ENCODE data around the gene ISG20L2. TPM values are rescaled to one million over a fixed set of nuclear protein-coding genes. Genes with fewer than 3 reads are reported as not detected.
A peak's percentile ranks its signal among the peaks of the same experiment; 100 is the strongest.

ISG20L2 gene
- total RNA-seq, 1 donor from 2014 or later: 12.8 TPM

DNA sequence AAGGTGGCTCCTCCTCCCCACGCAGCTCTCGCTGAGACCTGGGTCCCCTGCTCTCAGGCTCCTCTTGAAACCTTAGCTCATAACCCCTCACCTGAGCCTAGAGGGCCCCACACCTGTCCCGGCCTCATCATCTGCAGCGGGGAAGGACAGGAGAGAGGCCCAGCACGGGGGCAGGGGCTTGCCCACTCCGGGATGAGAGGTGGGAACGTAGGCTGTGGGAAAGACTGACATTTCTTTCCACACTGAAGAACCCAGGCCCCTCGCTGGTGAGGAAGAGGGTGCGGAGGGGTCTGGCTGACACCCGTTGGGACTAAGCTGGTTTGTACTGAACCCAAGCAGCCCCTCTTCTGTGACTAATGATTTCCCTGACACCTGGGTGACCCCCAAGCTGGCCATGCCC is 37.4 kb downstream of the ISG20L2 start:
- DNase-seq (ENCODE audit: low read depth): no peak

- DNase-seq (ENCODE audit: low read depth): no peak
Observed at GRCh38 chr1:156690675-156691036, 37.9 kb downstream of the ISG20L2 start.

DNA sequence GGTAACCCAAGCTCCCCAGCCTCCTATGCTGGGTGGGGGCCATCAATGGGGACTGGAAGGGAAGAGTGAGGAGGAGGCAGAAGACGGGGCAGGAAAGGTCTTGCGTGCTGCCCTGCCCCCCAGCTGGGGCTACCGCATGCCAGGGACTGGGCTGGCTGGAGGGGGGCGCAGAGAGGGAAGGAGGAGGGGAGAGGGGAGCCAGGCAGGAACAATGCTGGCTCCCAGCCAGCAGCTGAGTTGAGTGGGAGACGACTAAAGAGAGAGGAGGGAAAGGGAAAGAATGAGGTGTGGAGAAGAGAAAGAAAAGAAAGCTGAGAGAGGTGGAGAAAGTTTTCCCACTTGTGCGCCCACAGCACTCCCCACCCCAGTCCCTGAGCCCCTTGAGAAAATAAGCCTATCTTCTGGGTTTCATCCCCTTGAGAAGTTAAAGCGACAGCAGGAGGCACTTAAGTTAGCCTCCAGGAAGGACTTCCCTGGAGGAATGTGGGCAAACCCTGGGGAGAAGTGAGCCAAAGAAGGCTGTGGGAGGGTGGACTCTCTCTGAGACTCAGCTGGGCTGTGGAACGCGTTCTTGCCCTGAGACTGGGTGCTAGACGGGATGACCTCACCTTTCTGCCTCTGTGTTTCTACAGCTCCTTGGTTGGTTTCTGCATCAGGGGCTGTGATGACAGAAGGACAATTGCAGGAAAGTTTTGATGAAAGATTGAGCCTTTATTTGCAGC is 38.5 kb downstream of the ISG20L2 start:
- peak; percentile 29 for DNase-seq (ENCODE audit: low read depth)

DNA sequence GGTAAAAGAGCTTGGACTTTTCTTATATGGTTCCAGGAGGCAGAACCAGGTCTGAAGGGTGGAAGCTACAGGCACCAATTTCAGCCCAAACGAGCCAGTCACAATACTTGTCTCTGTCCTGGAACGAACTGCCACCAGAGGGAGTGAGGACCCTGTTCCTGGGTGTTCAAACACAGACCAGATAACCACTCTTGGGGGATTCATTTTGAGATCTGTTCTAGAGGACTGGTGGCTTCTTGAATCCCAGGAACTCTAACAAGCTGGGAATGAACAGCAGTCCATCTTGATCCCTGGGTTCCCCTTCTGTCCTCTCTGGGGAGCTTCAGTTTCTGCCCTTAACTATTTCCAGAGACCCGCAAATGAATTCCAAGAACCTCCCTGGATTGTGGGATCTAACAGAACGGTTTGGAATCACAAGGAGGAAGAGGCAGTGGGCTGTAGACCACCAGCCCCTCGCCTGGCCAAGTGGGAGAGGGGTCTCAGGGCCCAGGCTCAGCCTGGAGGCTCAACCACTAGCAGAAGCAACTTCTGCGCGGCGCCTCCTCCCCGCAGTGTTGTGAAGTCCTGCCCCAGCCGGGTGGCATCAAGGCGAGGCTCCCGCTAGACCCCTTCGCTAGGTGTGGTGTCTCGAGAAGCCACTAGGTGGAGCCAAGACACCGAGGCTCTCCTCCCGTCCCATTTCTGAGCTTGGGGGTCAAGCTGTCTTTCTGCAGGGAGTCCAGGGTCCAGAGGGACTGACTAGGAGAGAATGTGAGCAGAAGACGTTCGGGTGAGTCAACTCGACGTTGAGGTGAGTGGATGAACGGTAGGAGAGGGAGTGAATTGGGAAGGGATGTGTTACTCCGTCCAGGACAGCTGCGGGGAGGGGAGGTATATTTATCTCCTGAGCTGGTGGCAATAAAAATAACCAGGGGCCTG is 39.3 kb downstream of the ISG20L2 start:
- DNase-seq (ENCODE audit: low read depth): peak; percentile 91

GRCh38 chr1:156684227-156684782 is 44.3 kb downstream of the ISG20L2 start:
- no peak for DNase-seq (ENCODE audit: low read depth)

DNA sequence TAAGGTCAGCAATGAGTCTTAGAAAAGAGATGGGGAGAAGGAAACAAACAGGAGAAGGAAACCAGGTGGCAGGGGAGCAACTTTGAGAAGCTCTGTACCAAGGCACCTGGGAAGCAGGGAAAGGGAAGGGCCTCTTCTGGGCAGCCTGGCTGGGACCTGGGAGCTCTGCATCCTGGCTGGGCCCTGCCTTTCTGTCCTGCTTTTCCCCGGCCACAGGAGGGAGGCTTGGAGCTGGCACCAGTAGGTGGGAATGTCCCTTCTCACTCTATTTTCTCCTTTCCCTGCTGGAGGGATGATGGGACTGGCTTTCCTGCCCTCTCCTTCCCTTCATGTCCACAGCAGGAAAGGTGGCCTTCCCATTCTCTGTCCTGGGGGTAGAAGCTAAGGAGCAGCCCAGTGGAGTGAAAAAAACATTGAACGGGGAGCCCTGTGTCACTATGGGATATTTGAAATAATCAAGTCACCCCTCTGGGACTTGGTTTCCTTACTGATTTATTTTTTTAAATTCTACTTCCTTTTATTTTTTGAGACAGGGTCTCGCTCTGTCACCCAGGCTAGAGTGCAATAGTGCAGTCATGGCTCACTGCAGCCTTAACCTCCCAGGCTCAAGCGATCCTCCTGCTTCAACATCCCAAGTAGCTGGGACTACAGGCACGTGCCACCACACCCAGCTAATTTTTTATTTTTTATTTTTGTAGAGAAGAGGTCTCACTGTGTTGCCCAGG is 46.2 kb downstream of the ISG20L2 start:
- DNase-seq (ENCODE audit: low read depth): peak; percentile 26

GRCh38 chr1:156681196-156681960 is 47.2 kb downstream of the ISG20L2 start:
- no peak for DNase-seq (ENCODE audit: low read depth)

GRCh38 chr1:156680056-156680455 is 48.5 kb downstream of the ISG20L2 start:
- DNase-seq (ENCODE audit: low read depth): no peak

DNA sequence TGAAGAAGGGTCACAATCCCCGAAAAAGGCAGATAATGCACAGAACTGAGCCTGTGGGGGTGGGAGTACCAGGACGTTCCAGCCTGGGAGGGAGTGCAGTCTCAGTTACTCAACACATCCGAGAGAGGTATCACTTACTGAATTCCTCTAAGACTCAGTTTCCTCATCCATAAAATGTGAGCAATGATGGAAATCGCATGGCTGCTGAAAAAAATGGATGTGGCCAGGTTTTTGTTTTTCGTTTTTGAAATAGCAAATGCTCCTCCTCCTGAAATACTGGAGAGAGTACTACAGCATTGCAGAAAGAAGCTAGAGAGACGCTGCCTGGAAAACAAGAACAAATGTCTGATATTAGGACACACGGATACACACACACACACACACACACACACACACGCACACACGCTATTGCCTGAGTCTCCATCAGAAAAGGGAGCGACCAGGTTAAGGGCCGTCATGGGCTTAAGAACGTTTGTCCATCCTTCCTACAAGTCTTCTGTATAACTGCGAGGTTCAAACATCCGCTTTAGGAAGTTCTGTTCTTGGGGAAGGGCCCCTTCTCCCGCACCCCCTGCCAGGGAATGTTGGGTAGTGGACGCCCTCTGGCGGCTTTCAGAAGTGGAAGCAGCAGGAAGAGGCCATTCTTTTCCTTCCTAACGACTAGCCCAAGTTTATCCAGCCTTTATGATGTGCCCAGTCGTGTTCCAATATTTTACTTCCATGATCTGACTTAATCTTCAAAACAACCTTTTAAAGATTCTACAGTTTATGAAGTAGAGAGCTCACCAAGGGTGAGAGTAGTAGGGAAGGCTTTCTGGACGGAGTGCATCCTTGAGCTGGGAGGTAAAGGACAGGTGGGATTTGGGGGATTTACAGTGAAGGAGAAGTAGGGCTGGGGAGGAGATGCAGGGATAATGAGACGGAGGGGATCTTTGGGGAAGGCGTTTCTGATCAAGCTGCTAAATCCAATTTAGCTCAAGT is 50.7 kb downstream of the ISG20L2 start:
- DNase-seq (ENCODE audit: low read depth): peak; percentile 91

DNA sequence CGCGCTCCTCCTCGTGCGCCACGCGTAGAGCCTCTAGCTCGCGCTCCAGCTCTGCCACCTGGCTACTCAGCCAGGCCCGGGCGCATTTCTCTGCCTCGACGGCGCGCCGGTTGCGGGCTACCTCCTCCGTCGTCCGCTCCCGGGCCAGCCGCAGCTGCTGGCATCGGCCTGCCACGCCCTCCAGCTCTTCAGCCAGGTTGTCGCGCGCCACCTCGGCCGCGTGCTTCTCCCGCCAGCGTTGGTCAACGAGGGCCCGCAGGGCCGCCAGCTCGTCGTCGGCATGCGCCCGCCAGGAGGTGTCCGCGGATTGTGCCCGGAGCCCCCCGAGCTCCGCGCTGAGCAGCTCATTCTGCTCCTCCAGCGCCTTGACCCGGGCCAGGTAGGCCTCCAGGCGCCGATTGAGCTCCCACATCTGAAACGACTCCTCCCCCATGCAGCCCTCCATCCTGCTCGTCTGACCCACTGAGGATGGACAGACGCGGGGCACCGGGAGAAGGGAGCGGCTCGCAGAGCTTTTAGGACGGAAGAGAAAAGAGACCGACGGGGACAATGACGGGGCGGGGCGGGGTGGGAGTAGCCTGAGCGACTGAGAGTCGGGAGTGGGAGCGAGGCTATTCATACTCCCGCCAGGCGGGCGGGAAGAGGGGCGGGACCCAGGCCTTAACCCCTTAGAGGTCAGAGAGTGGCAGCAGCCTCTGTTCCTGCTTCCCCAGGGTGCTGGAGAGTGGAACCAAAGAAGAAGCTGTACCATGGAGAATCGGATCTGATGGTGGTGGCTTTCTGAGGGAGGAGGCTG is 51.5 kb downstream of the ISG20L2 start, which contains the start of gene NES:
NES (minus strand) TSS at position 588 of the 796 bp plus-strand sequence; CDS start at position 445, 143 bp downstream.
- DNase-seq (ENCODE audit: low read depth): peak; percentile 93

DNA sequence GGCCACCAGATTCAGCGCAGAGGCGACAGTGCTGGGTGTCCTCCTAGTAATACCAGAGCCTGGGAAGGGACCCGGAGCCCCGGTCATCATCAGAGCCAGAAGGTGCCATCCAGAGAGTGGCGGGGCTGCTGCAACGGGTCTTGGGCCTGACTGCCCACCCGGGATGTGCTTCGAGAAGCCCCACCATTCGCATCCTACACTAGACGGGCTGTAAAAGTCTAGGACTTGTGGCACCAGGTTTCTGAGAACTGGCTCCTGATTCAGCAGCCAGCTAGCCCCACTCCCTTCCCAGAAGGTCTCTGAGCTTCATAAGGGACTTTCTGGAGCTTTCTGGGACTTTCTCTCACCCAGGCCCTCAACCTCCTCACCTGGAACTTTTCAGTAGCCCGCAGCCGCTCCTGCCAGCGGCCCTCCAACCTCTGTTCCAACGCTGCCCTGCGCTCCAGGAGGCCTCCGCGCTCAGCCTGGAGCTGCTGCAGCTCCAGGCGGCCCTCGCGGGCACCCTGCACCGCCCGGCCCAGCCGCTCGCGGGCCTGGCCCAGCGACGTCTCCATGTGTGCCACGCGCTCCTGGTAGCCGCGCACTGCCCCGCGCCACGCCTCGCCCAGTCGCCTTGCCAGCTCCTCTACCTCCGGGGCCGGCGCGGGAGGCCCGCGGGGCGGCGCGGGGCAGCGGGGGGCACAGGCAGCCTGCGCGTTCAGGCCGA is 52.3 kb downstream of the ISG20L2 start:
- DNase-seq (ENCODE audit: low read depth): no peak

- DNase-seq (ENCODE audit: low read depth): peak; percentile 92
Observed at GRCh38 chr1:156675210-156676113, 53.1 kb downstream of the ISG20L2 start.

- DNase-seq (ENCODE audit: low read depth): peak; percentile 59
Observed at GRCh38 chr1:156673387-156674121, 55.0 kb downstream of the ISG20L2 start.
